GM12878 (cell line): ENCODE data around the gene NEK11. TPM values are rescaled to one million over a fixed set of nuclear protein-coding genes. Genes with fewer than 3 reads are reported as not detected.

Experiments used
- ATAC-seq: fragments of 200-7000 bp; cut with Tn5 transposase; 3 replicates; pipeline ENCODE4 v1.9.1; 2020; ENCODE audit warnings: mild to moderate bottlenecking, moderate library complexity
- BruUV-seq: library from RNA; stranded (reverse); fragments of 400-500 nt; replicated peaks from 2 replicates; lab custom pipeline; 2021; lab: Mats Ljungman, UMichigan
- CTCF ChIA-PET: fragments of 300-600 bp; sonication (Branson Sonifier 250); formaldehyde crosslinking; extraction: SDS; loops from one replicate; lab custom pipeline; 2021; ENCODE audit warnings: inconsistent platforms; lab: Yijun Ruan, JAX
- POLR2A ChIA-PET: fragments of 350-600 bp; formaldehyde crosslinking; extraction: SDS; loops from one replicate; lab custom pipeline; 2021; ENCODE audit warnings: inconsistent platforms; lab: Charles Lee
- RAD21 ChIA-PET: fragments of 300-600 bp; sonication (Branson Sonifier 250); formaldehyde crosslinking; loops from one replicate; lab custom pipeline; 2023; ENCODE audit warnings: antibody characterized with exemption; ENCODE audit not compliant: unreplicated experiment; lab: Charles Lee
- SMC1A ChIA-PET: fragments of 300-600 bp; sonication (Branson Sonifier 250); formaldehyde crosslinking; loops from one replicate; lab custom pipeline; 2023; ENCODE audit not compliant: unreplicated experiment, uncharacterized antibody; lab: Charles Lee
- DNase-seq: peaks from one replicate; pipeline ENCODE4 v3.0.0-alpha.2; 2011; ENCODE audit warnings: low read depth, low spot score
- FAIRE-seq: peaks from 3 replicates; lab custom pipeline; 2011; peaks lifted over from hg19 to GRCh38; lab: Jason Lieb, UNC
- H2AFZ ChIP-seq: 2 replicates; pipeline ENCODE4 v1.6.0; 2011; ENCODE audit warnings: low read depth, low read length, control low read depth; ENCODE audit not compliant: control insufficient read depth
- H3K27ac ChIP-seq: 2 replicates; pipeline ENCODE4 v1.5.1; 2011; ENCODE audit warnings: control low read depth; ENCODE audit not compliant: control insufficient read depth, insufficient read depth
- H3K27me3 ChIP-seq, 2 experiments: replicated peaks in 1 of 2; 2 replicates each; pipeline versions ENCODE4 v1.6.0 to v1.6.1; 2011; ENCODE audit warnings: low read length in 1 of 2; ENCODE audit not compliant: control insufficient read depth in 2 of 2, insufficient read depth in 2 of 2
- H3K36me3 ChIP-seq, 2 experiments: 2 replicates each; pipeline ENCODE4 v1.5.1; 2011; ENCODE audit warnings: low read length in 1 of 2; ENCODE audit not compliant: control insufficient read depth in 2 of 2, insufficient read depth in 2 of 2
- H3K4me1 ChIP-seq: 2 replicates; pipeline ENCODE4 v1.6.1; 2011; ENCODE audit warnings: mild to moderate bottlenecking, low read length, moderate library complexity, mixed read lengths; ENCODE audit not compliant: control insufficient read depth, insufficient read depth
- H3K4me2 ChIP-seq: 2 replicates; pipeline ENCODE4 v1.6.0; 2011; ENCODE audit warnings: control low read depth; ENCODE audit not compliant: control insufficient read depth, insufficient read depth
- H3K4me3 ChIP-seq: fragments of 200-600 bp; sonication (generic); 2 replicates; pipeline ENCODE4 v1.5.1; 2016
- H3K79me2 ChIP-seq: 2 replicates; pipeline ENCODE4 v1.6.0; 2011; ENCODE audit warnings: low read length; ENCODE audit not compliant: control insufficient read depth, insufficient read depth
- H3K9ac ChIP-seq: 2 replicates; pipeline ENCODE4 v1.8.0; 2011; ENCODE audit warnings: low read length, control low read depth, mixed read lengths; ENCODE audit not compliant: control insufficient read depth, insufficient read depth
- H3K9me3 ChIP-seq: replicated peaks from 3 replicates; pipeline ENCODE4 v1.5.1; 2011; ENCODE audit warnings: mild to moderate bottlenecking, low read length; ENCODE audit not compliant: control insufficient read depth, insufficient read depth
- H4K20me1 ChIP-seq: 2 replicates; pipeline ENCODE4 v1.6.0; 2011; ENCODE audit not compliant: control insufficient read depth, insufficient read depth
- BMI1 ChIP-seq: fragments of 450-650 bp; IDR thresholded peaks from 2 replicates; pipeline ENCODE4 v1.6.1; 2016; ENCODE audit warnings: mild to moderate bottlenecking, moderate library complexity, borderline replicate concordance
- CREM ChIP-seq: IDR thresholded peaks from 2 replicates; pipeline ENCODE4 v1.6.1; 2014; ENCODE audit warnings: antibody characterized with exemption, low read depth
- JUND ChIP-seq: IDR thresholded peaks from 2 replicates; pipeline ENCODE4 v1.6.1; 2012; ENCODE audit warnings: low read depth, mild to moderate bottlenecking, low read length, improper control_type of control experiment, moderate library complexity
- MTA3 ChIP-seq: IDR thresholded peaks from 2 replicates; pipeline ENCODE4 v1.6.1; 2012; ENCODE audit warnings: low read length, inconsistent platforms, borderline replicate concordance
- MXI1 ChIP-seq: fragments of 150-350 bp; IDR thresholded peaks from 2 replicates; pipeline ENCODE4 v1.6.1; 2011; ENCODE audit warnings: low read depth, mild to moderate bottlenecking, inconsistent platforms, low read length, improper control_type of control experiment
- POLR2AphosphoS2 ChIP-seq: IDR thresholded peaks from 2 replicates; pipeline ENCODE4 v1.6.1; 2011; ENCODE audit warnings: low read depth, mild to moderate bottlenecking, low read length, improper control_type of control experiment, moderate library complexity
- RAD21 ChIP-seq: IDR thresholded peaks from 2 replicates; pipeline ENCODE4 v1.6.1; 2011; ENCODE audit warnings: mild to moderate bottlenecking, low read depth, low read length, moderate library complexity; ENCODE audit not compliant: insufficient read depth
- RFX5 ChIP-seq: IDR thresholded peaks from 2 replicates; pipeline ENCODE4 v1.6.1; 2011; ENCODE audit warnings: low read depth, low read length, improper control_type of control experiment
- SREBF1 ChIP-seq: IDR thresholded peaks from 2 replicates; pipeline ENCODE4 v1.6.1; 2012; ENCODE audit warnings: mild to moderate bottlenecking, low read length
- TARDBP ChIP-seq: IDR thresholded peaks from 2 replicates; pipeline ENCODE4 v1.6.1; 2016; ENCODE audit warnings: borderline replicate concordance
- ZBED1 ChIP-seq: IDR thresholded peaks from 2 replicates; pipeline ENCODE4 v1.6.1; 2016; ENCODE audit warnings: borderline replicate concordance
- WGBS: methylation state at CpG from one replicate; pipeline ENCODE4 v1.1.6; 2016; ENCODE audit warnings: low lambda C conversion rate; ENCODE audit not compliant: insufficient replicate concordance, insufficient coverage; ENCODE audit errors: missing lambda C conversion rate; 5-methylcytosine and 5-hydroxymethylcytosine counted together
- in situ Hi-C: fragments of 300-500 bp; cut with MboI; formaldehyde crosslinking; loops from 9 replicates; pipeline ENCODE4 v1.14.3; 2018; ENCODE audit warnings: mixed read lengths
- intact Hi-C: fragments of 100-400 bp; cut with micrococcal nuclease; formaldehyde crosslinking; loops from one replicate; pipeline ENCODE4 v1.14.2; 2022; ENCODE audit not compliant: unreplicated experiment
- polyA plus RNA-seq, 11 experiments: library from polyadenylated mRNA; depleted of rRNA in 4 of 11; unstranded in 6 of 11; stranded (reverse) in 5 of 11; fragments of >200 nt; fragmentation: Nextera tagmentation in 4 of 11; fragmentation: Illumina TruSeq in 1 of 11; extraction: Ambion mirVana in 4 of 11; extraction: Trizol in 1 of 11; gene quantifications; 1 replicate in 1 of 11; 2 replicates in 10 of 11; pipeline versions ENCODE4 v1.2.1 to v1.2.3, GENCODE V29; 2011 to 2016; ENCODE audit warnings: inconsistent platforms in 2 of 11, missing spikeins in 2 of 11, low read depth in 1 of 11
- total RNA-seq, 4 experiments: library from RNA; depleted of rRNA in 3 of 4; stranded (reverse); fragments of >200 nt in 3 of 4; fragmentation: Illumina TruSeq in 1 of 4; extraction: Trizol in 1 of 4; gene quantifications; 2 replicates each; pipeline versions ENCODE4 v1.2.1 to v1.2.3, GENCODE V29; 2013 to 2021
- TF ChIP-seq, protein P1 (sequence below): fragments of 450-650 bp; IDR thresholded peaks from 2 replicates; pipeline ENCODE4 v1.6.1; 2017; ENCODE audit warnings: mild to moderate bottlenecking, moderate library complexity

NEK11 gene
- total and polyA plus RNA-seq, 10 of the 15 experiments (the other 5 are each of a cell fraction or from before 2014, with no cell fraction given), result 0.05 to 0.94 (median 0.36) TPM; not detected in 1

DNA sequence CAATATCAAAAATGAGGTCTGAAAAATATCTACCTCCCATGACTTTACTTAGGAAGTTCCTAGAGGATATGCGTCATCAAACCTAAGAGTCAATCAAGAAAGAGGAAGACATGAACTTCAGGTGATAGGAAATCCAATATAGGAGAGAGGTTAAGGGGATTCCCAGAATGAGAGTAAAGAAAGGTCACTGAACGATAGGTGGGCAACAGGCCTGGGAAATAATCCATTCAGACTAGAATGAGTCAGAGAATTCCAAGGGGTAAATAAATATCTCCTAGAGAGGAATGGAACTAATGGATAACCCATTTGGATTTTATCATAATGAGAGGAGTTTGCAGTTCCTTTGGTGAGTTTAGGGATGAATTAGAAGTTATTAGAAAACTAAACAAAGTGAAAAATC lies 223.8 kb downstream of the NEK11 start:
- BruUV-seq, result no TSS peak
- H2AFZ ChIP-seq, result no peak overlapping the region
- FAIRE-seq (no peak), ATAC-seq (no peak), DNase-seq (no peak)
- ChIA-PET POLR2A (no interaction called here), RAD21 (no interaction called here), SMC1A (interaction anchor here (1.2 kb wide), 1 partner anchor 12 kb away, joined by 4 read pairs; no protein-coding TSS in a partner anchor), CTCF (interaction anchor here (0.6 kb wide), 1 partner anchor 429 kb away, joined by 3 read pairs; no protein-coding TSS in a partner anchor)
- H3K9ac ChIP-seq, result no peak overlapping the region
- H3K79me2 ChIP-seq, result no peaks in the 10 kb centered on the region
- in situ Hi-C loops (no loop called here), intact Hi-C loops (no loop called here)
- H3K4me2 ChIP-seq, result no peak overlapping the region
- TF ChIP-seq MXI1 (no peak), JUND (no peak), POLR2AphosphoS2 (no peak), CREM (no peak), ZBED1 (no peak), MTA3 (no peak), RFX5 (no peak), TARDBP (no peak), SREBF1 (no peak), BMI1 (no peak), RAD21 (no peak)
- TF ChIP-seq, protein P1, sequence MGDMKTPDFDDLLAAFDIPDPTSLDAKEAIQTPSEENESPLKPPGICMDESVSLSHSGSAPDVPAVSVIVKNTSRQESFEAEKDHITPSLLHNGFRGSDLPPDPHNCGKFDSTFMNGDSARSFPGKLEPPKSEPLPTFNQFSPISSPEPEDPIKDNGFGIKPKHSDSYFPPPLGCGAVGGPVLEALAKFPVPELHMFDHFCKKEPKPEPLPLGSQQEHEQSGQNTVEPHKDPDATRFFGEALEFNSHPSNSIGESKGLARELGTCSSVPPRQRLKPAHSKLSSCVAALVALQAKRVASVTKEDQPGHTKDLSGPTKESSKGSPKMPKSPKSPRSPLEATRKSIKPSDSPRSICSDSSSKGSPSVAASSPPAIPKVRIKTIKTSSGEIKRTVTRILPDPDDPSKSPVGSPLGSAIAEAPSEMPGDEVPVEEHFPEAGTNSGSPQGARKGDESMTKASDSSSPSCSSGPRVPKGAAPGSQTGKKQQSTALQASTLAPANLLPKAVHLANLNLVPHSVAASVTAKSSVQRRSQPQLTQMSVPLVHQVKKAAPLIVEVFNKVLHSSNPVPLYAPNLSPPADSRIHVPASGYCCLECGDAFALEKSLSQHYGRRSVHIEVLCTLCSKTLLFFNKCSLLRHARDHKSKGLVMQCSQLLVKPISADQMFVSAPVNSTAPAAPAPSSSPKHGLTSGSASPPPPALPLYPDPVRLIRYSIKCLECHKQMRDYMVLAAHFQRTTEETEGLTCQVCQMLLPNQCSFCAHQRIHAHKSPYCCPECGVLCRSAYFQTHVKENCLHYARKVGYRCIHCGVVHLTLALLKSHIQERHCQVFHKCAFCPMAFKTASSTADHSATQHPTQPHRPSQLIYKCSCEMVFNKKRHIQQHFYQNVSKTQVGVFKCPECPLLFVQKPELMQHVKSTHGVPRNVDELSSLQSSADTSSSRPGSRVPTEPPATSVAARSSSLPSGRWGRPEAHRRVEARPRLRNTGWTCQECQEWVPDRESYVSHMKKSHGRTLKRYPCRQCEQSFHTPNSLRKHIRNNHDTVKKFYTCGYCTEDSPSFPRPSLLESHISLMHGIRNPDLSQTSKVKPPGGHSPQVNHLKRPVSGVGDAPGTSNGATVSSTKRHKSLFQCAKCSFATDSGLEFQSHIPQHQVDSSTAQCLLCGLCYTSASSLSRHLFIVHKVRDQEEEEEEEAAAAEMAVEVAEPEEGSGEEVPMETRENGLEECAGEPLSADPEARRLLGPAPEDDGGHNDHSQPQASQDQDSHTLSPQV, result no peak
- no peak overlapping the region for H3K27ac ChIP-seq
- no peaks in the 10 kb centered on the region for H3K27me3 ChIP-seq
- H4K20me1 ChIP-seq, result no peaks in the 10 kb centered on the region
- no peaks in the 10 kb centered on the region for H3K36me3 ChIP-seq
- H3K4me1 ChIP-seq, result no peaks in the 10 kb centered on the region
- H3K4me3 ChIP-seq, result no peak overlapping the region
- 25% methylated on average over 2 of the region's 2 CpGs for WGBS
- H3K9me3 ChIP-seq, result no peaks in the 10 kb centered on the region
